SK-N-SH treated with all-trans-retinoic acid at 6 μM for 48 hours (cell line): ENCODE data around the gene GRID1.

Experiments
- ARNTL ChIP-seq: fragments of 450-650 bp; formaldehyde crosslinking; IDR thresholded peaks from 2 replicates; pipeline ENCODE4 v1.5.0; 2020; ENCODE audit warnings: low read depth, mild to moderate bottlenecking, moderate library complexity, borderline replicate concordance
- ESRRG ChIP-seq: fragments of 250-450 bp; sonication (Bioruptor Pico); IDR thresholded peaks from 2 replicates; pipeline ENCODE4 v1.6.1; 2021; ENCODE audit warnings: mild to moderate bottlenecking
- GLIS3 ChIP-seq: fragments of 250-450 bp; sonication (Bioruptor Pico); IDR thresholded peaks from 2 replicates; pipeline ENCODE4 v1.5.0; 2020; ENCODE audit warnings: mild to moderate bottlenecking, moderate library complexity
- OSR1 ChIP-seq: fragments of 250-450 bp; sonication (Bioruptor Pico); IDR thresholded peaks from 2 replicates; pipeline ENCODE4 v1.8.0; 2022; ENCODE audit warnings: moderate library complexity, mild to moderate bottlenecking, inconsistent platforms
- PPARA ChIP-seq: fragments of 250-450 bp; sonication (Bioruptor Pico); IDR thresholded peaks from 2 replicates; pipeline ENCODE4 v1.5.0; 2020; ENCODE audit warnings: mild to moderate bottlenecking, borderline replicate concordance
- RARB ChIP-seq: fragments of 250-450 bp; sonication (Bioruptor Pico); IDR thresholded peaks from 2 replicates; pipeline ENCODE4 v1.8.0; 2021; ENCODE audit warnings: mild to moderate bottlenecking, moderate library complexity
- SNAI2 ChIP-seq: fragments of 250-450 bp; sonication (Bioruptor Pico); IDR thresholded peaks from 2 replicates; pipeline ENCODE4 v1.5.0; 2020; ENCODE audit warnings: mild to moderate bottlenecking, moderate library complexity
- TCF4 ChIP-seq: fragments of 250-450 bp; sonication (Bioruptor Pico); IDR thresholded peaks from 2 replicates; pipeline ENCODE4 v1.8.0; 2021; ENCODE audit warnings: mild to moderate bottlenecking, moderate library complexity, borderline replicate concordance
- TOX ChIP-seq: fragments of 250-450 bp; sonication (Bioruptor Pico); IDR thresholded peaks from 2 replicates; pipeline ENCODE4 v1.8.0; 2021; ENCODE audit warnings: mild to moderate bottlenecking, moderate library complexity, borderline replicate concordance
- ZC3H10 ChIP-seq: fragments of 250-450 bp; sonication (Bioruptor Pico); IDR thresholded peaks from 2 replicates; pipeline ENCODE4 v1.5.1; 2021; ENCODE audit warnings: mild to moderate bottlenecking, moderate library complexity
- ZFP30 ChIP-seq: fragments of 450-650 bp; formaldehyde crosslinking; IDR thresholded peaks from 2 replicates; pipeline ENCODE4 v1.5.0; 2022; ENCODE audit warnings: mild to moderate bottlenecking, moderate library complexity
- ZNF565 ChIP-seq: fragments of 450-650 bp; formaldehyde crosslinking; conservative IDR thresholded peaks from 2 replicates; pipeline ENCODE4 v1.5.0; 2020; ENCODE audit warnings: low read depth, mild to moderate bottlenecking, moderate library complexity
- TF ChIP-seq, protein P1 (sequence below): fragments of 250-450 bp; sonication (Bioruptor Pico); IDR thresholded peaks from 2 replicates; pipeline ENCODE4 v1.5.1; 2020; ENCODE audit warnings: low read depth, mild to moderate bottlenecking, moderate library complexity
- TF ChIP-seq, protein P2 (sequence below): fragments of 250-450 bp; sonication (Bioruptor Pico); IDR thresholded peaks from 2 replicates; pipeline ENCODE4 v1.8.0; 2021; ENCODE audit warnings: low read depth, mild to moderate bottlenecking, moderate library complexity, borderline replicate concordance

DNA sequence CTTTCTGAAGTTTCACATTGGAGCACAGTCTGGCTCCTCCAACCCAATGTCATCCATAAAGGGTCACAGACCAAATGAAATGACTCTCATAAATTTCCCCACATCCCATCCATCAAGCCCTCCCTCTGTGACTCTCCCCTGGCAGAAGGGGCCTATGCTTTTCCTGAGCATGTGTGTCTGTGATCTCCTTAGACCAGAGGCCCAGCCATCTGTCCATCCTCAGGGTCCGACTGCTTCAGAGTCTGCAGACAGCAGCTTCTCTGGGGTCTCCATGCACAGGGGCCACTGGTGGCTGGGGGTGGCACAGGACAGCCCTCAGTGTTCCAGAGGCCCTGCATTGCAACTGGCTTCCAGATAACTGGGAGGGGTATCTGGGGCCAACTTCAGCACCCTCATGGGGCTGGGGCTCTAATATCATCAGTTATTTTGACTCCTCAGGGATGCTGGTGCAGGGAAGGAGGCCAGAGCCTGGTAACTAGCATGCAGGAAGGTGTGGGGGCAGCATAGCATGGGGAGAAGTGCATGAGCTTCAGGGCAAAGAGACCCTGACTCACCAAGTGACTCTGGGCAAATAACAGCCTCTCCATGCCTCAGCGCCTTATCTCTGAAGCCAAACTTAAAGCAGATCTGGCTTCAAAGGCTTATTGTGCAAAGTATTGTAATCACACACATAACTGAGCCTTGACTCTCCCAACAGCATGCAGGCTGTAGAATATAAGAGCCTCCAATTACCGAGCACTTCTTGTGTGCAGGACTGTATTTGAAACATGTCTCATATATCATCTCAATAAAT lies 266.9 kb downstream of the GRID1 start:
- TF ChIP-seq, protein P1, sequence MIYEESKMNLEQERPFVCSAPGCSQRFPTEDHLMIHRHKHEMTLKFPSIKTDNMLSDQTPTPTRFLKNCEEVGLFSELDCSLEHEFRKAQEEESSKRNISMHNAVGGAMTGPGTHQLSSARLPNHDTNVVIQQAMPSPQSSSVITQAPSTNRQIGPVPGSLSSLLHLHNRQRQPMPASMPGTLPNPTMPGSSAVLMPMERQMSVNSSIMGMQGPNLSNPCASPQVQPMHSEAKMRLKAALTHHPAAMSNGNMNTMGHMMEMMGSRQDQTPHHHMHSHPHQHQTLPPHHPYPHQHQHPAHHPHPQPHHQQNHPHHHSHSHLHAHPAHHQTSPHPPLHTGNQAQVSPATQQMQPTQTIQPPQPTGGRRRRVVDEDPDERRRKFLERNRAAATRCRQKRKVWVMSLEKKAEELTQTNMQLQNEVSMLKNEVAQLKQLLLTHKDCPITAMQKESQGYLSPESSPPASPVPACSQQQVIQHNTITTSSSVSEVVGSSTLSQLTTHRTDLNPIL (CRISPR knock-in tag) = no peak
- TF ChIP-seq TOX (CRISPR knock-in tag) (no peak), SNAI2 (no peak), RARB (no peak), ARNTL (CRISPR knock-in tag) (no peak), OSR1 (no peak), GLIS3 (CRISPR knock-in tag) (no peak), ZNF565 (no peak), ESRRG (CRISPR knock-in tag) (no peak), ZC3H10 (CRISPR knock-in tag) (no peak), ZFP30 (CRISPR knock-in tag) (no peak), TCF4 (CRISPR knock-in tag) (no peak), PPARA (CRISPR knock-in tag) (no peak)
- TF ChIP-seq, protein P2, sequence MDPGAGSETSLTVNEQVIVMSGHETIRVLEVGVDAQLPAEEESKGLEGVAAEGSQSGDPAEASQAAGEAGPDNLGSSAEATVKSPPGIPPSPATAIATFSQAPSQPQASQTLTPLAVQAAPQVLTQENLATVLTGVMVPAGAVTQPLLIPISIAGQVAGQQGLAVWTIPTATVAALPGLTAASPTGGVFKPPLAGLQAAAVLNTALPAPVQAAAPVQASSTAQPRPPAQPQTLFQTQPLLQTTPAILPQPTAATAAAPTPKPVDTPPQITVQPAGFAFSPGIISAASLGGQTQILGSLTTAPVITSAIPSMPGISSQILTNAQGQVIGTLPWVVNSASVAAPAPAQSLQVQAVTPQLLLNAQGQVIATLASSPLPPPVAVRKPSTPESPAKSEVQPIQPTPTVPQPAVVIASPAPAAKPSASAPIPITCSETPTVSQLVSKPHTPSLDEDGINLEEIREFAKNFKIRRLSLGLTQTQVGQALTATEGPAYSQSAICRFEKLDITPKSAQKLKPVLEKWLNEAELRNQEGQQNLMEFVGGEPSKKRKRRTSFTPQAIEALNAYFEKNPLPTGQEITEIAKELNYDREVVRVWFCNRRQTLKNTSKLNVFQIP (CRISPR knock-in tag) = no peak
